ENCODE measurements around the gene FABP2.
"Not testable (repeated sequence)": the region's sequence is repeated elsewhere in the genome, so short reads cannot be mapped to it uniquely, and the experiment has no call there.

The FABP2 gene

DNA sequence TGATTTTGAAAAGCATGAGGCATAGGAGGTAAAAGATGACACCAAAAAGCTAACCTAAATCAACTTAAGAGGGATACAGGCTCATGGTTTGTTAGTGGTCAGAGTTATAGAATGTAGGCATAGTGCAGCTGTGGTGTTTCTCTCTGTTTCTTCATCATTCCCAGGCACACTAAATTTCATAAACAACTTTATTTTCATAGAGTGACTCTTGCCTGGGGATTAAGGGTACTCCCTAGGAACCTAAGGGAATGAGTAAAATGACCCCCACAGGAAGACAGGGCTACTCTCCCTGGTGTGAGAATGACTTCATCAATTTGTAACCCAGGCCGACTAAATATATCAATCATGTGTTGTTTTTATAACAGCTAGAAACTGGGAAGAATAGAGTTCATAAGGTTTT, 11.1 kb downstream of the FABP2 start:
- no peak for DNase-seq (ENCODE audit: low spot score)

DNA sequence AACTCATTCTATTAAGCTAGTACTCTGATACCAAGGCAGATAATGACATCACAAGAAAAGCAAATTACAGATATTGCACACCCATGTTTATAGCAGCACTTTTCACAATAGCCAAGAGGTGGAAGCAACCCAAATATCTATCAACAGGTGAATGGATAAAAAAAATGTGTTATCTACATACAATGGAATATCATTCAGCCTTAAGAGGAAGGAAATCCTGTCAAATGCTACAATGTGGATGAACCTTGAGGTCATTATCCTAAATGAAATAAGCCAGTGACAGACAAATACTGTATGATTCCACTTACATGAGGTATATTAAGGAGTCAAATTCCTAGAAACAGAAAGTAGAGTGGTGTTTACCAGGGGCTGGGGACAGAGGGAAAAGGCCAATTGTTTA, 14.3 kb downstream of the FABP2 start:
- no peak for DNase-seq (ENCODE audit: low spot score)

GRCh38 chr4:119304431-119304830, 17.5 kb downstream of the FABP2 start:
- no peak for DNase-seq (ENCODE audit: low spot score)

DNA sequence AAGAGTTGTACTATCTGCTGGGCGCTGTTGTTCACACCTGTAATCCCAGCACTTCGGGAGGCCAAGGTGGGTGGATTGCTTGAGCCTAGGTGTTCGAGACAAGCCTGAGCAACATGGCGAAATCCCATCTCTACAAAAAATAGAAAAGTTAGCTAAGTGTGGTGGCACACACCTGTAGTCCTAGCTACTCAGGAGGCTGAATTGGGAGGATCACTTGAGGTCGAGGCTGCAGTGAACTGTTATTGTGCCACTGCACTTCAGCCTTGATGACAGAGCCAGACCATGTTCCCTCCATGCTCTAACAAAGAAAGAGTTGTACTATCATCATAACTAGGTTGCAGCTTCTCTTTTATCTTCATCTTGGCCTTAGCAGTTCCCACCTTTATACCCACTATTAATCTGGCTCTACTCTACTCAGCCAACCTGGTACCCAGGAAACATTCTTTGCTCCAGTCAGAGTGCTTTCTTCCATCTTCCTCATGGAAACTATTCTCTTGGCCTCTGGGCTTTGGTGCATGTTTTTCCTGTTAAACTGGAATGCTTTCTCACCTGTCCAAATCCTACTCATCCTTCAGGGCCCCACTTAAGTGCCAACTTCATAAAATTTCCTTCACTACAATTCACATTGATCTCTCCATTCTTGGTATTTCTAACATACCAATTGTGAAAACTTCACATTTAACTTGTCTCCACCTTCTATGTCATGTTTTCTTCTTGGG, 18.2 kb downstream of the FABP2 start:
- no peak for DNase-seq (ENCODE audit: low spot score)

DNA sequence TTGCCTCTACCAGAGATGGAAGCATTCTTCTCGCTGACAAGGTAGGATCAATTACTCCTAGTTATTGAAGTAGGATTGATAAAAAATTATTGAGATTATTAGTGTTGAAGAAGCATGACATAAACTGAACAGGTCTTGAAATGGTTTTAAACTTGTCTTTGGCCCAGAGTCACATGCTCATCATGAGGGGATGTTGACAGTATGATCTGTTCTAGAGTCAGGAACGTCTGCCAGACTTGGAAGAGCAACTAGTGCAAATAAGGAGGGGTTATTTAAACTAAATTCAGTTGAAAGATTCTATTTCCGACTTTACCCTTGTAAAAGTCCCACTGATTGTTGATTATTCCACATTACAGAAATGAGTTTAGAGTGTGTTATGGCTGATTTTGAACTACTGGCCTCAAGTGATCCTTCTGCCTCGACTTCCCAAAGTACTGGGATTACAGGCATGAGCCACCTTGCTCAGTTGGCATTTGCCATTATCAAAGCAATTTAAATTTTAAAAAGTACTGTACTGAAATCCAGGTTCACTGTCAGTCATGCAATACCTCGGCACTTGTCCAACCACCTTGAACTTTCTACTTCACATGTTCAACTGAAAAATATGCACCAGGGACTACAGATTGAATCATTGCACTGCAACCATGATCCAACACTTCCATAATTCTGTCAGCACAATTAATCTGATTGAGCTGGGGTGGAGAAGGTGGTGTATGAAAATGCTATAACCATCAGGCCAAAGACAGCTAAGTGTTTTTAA, 19.7 kb downstream of the FABP2 start:
- no peak for DNase-seq (ENCODE audit: low spot score)

GRCh38 chr4:119300101-119300978, 21.6 kb downstream of the FABP2 start:
- peak; percentile 94 for DNase-seq (ENCODE audit: low spot score)

DNA sequence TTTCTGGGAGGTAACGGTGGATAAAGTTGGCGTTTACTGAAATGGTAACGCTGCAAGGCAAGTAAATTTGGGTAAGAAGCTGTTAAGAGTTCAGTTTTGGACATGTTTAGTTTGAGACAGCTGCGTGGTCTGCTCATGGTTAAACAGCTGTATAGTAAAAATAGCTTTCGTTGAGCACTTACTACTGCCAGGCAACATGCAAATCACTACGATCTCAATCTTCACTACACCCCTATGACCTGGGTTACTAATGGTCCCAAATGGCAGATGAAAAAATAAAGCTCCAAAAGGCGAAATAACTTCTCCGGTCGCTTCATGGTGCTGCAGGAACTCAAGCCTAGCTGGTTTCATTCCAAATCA, 22.2 kb downstream of the FABP2 start:
- DNase-seq (ENCODE audit: low spot score), result no peak

DNA sequence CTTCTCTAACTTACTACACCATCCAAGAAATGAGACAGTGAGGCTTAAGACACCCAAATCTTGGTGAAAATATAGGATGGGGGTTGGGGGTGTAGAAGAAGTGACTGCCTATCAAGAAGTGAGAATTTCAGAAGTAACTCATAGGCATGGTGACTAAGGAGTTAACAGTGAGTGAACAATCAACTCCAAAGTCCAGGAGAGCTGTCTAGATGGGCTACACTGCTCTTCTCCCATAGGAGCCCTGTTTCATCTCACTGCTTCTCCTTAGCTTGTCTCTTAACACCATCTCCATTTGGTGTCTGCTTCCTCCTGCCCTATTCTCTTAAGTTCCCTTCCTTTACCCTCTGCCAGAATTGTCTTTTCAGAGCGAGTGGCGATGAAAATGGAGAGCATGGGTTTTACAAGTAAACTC, 22.7 kb downstream of the FABP2 start:
- no peak for DNase-seq (ENCODE audit: low spot score)

DNA sequence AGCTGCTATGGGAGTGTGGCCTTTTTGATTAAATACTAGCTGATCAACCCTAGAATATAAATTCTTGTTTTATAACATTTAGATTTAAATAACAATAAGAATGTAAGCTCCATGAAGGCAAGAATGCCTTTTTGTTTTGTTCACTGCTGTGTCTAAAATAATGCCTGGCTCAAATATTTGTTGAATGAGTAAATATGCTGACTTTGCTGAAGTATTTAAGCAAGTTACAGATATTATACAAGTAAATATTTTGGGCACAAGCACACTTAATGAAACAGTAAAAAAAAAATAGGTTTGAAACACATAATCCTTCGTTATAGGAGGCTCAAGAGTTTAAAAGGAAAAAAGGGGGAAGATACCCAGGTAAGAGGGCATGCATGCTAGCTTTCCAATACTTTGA, 24.1 kb downstream of the FABP2 start:
- no peak for DNase-seq (ENCODE audit: low spot score)

- DNase-seq (ENCODE audit: low spot score), result no peak
These were observed 25.6 kb downstream of the FABP2 start for GRCh38 chr4:119296356-119296755.

DNA sequence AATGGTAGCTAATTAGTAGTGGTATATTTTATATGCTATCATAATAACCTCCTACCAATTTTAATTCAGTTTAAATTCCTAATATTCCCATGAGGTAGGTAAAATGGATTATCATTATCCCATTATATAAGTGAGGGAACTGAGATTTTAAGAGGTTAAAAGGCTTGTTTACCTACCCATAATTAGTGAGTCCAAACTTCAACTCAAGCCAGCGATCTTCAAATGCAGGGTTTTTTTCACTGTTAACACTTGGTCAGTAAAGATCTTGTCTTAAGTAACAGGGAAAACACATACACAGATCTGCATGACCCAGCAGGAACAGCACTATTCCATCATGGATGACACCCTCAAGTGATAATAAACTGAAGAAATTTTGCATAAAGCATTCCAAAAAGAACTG, 31.3 kb downstream of the FABP2 start:
- no peak for DNase-seq (ENCODE audit: low spot score)

DNA sequence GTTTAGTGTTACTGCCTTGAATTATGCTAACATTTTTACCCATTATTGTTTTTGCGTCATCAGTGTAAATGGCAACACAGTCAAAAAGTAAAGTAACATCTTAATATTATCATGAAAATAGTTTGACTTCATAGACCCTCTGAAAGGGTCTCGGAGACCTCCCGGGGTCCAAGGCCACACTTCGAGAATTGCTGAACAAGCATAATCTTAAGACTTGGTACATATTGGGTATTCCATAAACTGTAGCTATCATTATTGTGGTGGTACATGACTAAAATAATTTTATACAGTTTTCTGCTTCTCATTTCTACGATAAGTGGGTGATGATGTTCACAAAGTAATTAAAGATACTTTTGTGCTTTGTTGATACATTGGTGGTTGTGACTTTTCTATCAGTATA, 32.6 kb downstream of the FABP2 start:
- DNase-seq (ENCODE audit: low spot score), result no peak

DNA sequence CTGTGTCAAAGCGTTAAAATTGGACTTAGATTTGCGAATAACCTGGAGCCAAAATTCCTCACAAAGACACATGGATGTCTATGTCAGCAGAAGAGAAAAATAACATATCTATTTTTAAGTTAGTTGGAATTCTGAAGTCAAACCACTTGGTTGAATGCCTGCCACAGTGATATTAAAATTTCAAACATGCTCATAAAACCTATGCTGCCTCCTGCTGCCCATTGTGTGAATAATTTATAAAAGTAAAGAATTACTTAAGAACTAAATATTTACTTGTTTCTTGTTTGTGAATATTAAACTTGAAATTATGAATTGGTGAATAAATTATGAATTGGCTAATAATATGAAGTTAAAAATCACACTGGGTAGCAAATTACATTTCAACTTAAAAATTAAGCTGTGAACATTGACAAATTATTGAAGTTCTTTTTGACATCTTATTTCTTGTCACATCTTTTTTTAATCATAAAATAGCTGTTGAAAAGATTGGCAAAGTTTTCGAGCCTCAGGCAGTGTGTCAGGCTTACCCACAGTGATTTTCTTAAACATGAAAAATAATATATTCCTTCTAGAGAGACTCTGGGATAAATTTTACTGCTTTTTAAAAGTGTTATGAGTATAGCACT, 35.4 kb downstream of the FABP2 start:
- DNase-seq (ENCODE audit: low spot score), result no peak

- no peak for DNase-seq (ENCODE audit: low spot score)
These were observed 36.8 kb downstream of the FABP2 start for GRCh38 chr4:119284876-119285780.

- no peak for DNase-seq (ENCODE audit: low spot score)
These were observed 40.5 kb downstream of the FABP2 start for GRCh38 chr4:119281393-119281792.

GRCh38 chr4:119279945-119280344, 42.0 kb downstream of the FABP2 start:
- DNase-seq (ENCODE audit: low spot score), result not testable (repeated sequence)

GRCh38 chr4:119279541-119279940, 42.4 kb downstream of the FABP2 start:
- not testable (repeated sequence) for DNase-seq (ENCODE audit: low spot score)

DNA sequence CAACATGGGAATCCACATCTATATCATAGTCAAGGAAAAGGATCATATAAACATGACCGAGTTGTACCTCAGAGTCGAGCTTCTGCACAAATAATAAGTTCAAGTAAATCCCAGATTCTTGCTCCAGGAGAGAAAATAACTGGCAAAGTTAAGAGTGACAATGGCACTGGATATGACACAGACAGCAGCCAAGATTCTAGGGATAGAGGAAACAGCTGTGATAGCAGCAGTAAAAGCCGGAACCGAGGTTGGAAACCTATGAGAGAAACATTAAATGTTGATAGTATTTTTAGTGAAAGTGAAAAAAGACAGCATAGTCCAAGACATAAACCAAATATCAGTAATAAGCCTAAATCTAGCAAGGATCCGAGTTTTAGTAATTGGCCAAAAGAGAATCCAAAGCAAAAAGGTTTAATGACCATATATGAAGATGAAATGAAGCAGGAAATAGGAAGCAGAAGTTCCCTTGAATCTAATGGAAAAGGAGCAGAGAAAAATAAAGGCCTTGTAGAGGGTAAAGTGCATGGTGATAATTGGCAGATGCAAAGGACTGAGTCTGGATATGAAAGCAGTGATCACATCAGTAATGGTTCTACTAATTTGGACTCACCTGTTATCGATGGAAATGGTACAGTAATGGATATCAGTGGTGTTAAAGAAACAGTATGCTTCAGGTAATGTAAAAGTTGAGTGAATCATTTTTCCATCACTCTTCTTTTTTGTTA, 50.4 kb downstream of the FABP2 start:
- DNase-seq (ENCODE audit: low spot score), result no peak

- DNase-seq (ENCODE audit: low spot score), result no peak
These were observed 53.5 kb downstream of the FABP2 start for GRCh38 chr4:119268466-119268865.

Measured in left forelimb (tissue), 1 donor.